Middle frontal gyrus (tissue), 1 donor: ENCODE data around the gene KAT7.
"Not testable (repeated sequence)": the region's sequence is repeated elsewhere in the genome, so short reads cannot be mapped to it uniquely, and the experiment has no call there.

Experiments used
- DNase-seq: peaks from one replicate; pipeline ENCODE4 v3.0.0-alpha.2; 2015; ENCODE audit warnings: low spot score; ENCODE audit errors: extremely low spot score

KAT7 gene

DNA sequence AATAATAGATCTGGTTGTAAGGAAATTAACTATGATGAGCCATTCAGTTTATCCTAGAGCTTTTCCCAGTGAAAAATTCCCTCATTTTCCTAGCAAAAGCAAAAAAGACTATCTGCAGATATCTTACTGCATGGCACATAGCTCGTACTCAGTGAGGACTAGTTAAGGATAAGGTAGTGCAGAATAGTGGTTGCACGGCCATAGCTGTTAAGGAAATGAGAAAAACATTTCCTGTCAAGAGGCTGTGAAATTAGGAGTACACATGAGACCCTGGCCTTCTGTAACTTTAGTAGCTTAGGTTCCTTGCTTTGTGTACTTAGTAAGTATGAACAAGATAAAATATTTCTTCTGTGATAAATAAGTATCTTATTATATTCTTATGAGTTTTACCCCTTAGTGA is 10.3 kb downstream of the KAT7 start:
- DNase-seq, result no peak

- no peak for DNase-seq
Measured at GRCh38 chr17:49809056-49809455, 20.6 kb downstream of the KAT7 start.

GRCh38 chr17:49814781-49815529 is 26.5 kb downstream of the KAT7 start:
- DNase-seq, result no peak

- DNase-seq, result no peak
Measured at GRCh38 chr17:49815761-49816281, 27.3 kb downstream of the KAT7 start.

GRCh38 chr17:49817993-49818392 is 29.5 kb downstream of the KAT7 start:
- DNase-seq, result no peak

GRCh38 chr17:49819138-49819537 is 30.7 kb downstream of the KAT7 start:
- no peak for DNase-seq

DNA sequence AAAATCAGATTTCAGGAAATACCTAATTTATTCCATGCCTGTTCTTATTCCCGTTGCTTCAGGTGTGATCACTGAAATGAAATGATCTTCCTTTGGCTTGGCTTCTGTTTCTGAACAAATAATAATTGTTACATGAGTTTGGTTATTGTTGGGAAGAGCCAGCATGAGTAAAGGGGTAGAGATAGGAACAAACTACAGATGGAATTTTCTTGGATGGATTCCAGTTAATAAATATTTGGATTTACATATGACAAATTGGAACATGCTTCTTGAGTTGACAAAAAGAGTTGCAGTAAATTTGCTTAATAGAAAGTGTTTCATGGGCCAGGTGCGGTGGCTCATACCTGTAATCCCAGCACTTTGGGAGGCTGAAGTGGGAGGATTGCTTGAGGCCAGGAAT is 31.2 kb downstream of the KAT7 start:
- no peak for DNase-seq

GRCh38 chr17:49820773-49821172 is 32.3 kb downstream of the KAT7 start:
- DNase-seq, result no peak

DNA sequence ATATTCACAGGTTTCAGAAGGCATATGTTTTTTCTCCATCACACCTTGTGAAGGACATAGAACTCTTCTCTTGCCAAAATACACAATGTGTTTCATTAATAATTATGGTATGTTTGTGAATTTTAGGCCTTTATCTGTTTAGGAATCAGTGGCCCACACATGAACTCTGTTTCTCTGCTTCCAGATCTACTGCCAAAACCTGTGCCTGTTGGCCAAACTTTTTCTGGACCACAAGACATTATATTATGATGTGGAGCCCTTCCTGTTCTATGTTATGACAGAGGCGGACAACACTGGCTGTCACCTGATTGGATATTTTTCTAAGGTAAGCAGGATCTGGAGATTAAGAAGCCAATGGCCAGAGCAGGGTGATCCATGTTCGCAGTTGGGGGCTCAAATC is 33.0 kb downstream of the KAT7 start:
- no peak for DNase-seq

GRCh38 chr17:49821916-49822315 is 33.4 kb downstream of the KAT7 start:
- no peak for DNase-seq

- no peak for DNase-seq
Measured at GRCh38 chr17:49822829-49823228, 34.3 kb downstream of the KAT7 start.

DNA sequence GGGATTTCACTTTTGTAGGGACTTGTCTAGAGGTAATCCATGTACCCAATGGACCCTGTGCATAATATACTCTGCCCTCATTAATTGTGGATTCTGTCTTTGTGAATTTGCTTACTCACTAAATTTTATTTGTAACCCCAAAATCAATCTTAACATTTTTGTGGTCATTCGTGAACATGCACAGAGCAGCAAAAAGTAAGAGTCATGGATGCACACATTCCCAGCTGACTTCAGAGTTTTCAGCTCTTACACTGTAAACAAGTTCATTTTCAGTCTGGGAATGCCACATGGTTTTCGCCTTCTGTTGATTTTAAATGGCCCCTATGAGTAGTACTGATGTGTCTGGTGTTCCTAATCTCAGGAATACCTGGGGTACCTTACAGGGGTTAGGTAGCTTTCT is 35.1 kb downstream of the KAT7 start:
- no peak for DNase-seq

- no peak for DNase-seq
Measured at GRCh38 chr17:49825645-49826044, 37.2 kb downstream of the KAT7 start.

DNA sequence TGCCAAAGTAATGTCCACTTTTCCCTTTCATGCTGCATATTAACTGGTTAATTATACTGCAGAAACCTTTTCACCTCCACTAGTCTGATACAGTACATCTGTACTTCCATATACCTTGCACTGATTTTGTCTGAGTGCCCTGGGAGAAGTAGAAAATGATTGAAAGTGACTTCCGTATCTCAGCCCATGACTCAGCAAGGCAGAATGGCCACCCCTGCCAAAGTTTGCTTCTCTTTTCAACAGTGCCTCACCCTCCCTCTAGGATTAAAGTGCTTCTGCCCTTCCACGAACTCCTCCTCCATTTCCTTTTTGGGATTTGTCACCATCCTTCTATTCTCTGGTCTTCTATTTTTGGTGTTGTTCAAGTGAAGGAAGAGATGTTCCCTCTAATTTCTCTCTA is 39.8 kb downstream of the KAT7 start:
- DNase-seq, result not testable (repeated sequence)

DNA sequence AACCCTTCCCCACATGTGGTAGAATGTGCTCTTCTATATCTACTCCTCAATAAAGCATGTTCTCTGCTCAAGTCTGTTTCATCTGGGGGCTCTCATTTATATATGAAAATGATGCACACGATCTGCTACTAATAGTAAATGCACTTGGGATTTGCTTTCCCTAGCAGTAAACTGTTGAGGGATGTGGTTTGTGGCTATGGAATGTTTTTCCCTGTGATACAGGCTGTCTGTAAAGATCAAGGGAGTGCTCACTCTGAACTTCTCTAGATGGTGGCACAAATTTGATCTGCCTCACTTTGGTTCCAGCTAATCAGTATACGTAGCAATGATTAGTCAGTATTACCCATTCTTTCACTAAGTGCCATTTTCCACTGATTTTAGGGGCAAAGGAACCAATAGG is 40.5 kb downstream of the KAT7 start:
- no peak for DNase-seq

- DNase-seq, result no peak
Measured at GRCh38 chr17:49830605-49831004, 42.1 kb downstream of the KAT7 start.

GRCh38 chr17:49832840-49833599 is 44.5 kb downstream of the KAT7 start:
- no peak for DNase-seq

GRCh38 chr17:49834118-49834743 is 45.8 kb downstream of the KAT7 start:
- DNase-seq, result no peak

GRCh38 chr17:49835472-49835871 is 47.0 kb downstream of the KAT7 start:
- DNase-seq, result no peak

DNA sequence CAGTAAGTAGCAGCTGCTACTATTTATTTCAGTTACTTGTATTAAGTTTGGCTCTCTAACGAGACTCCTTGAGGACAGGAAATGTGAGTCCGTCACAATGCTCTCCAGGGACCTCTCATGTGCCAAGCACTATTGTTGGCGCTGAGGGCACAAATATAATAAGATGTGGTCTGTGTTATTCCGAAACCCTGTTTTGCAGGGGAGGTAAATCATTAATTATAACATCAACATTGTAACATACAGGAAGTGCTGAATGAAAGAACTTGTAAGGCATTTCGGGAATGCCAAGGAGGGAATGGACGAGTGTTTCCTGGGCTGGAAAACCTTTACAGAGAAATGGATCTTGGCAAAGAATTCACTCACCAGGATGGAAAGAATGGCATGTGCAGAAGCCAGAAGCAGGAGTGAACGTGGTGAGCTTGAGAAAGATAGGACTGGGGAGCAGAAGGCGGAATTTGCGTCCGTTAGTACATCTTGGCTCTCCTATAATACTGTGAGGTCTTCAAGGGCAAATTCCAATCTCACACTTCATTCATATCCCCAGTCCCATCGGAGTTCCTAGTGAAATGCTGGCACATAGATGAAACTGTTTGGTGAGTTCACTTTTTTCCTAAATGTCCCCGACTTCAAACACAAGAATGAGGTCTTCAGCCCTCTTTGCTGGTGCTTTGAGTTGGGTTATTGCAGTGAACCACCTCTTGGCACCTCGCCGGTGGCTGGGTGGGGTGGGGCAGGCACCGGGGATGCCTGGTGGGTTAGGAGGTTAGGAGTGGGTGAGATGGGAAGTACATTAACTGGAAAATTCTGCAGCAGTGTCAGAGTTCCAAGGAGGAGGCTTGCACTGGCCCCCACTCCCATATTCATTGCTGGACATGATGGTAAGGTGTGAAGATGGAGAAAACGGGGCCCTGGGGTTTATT is 47.9 kb downstream of the KAT7 start:
- no peak for DNase-seq

DNA sequence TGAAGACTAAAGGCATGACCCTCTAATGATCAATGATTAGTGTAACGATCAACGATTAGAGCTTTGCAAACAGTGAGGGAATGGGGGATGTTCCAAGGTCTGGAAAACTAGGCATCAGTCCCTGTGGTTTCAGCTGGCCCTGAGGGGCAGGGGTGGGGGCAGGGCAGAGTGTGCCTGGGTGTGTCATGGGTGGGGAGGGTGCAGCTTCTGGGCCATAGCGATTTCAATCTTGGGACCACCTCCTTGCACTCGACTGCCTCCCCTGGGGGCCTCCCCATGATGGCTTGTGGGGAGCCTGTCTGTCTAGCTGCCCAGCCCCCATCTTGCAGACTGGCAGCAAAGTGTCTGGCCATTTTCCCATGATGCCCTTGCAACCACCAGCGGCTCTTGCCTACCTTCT is 51.0 kb downstream of the KAT7 start:
- DNase-seq, result no peak
